ENCODE results near the gene AEBP2.
"Not testable (repeated sequence)": the region's sequence is repeated elsewhere in the genome, so short reads cannot be mapped to it uniquely, and the experiment has no call there.

Gene AEBP2

DNA sequence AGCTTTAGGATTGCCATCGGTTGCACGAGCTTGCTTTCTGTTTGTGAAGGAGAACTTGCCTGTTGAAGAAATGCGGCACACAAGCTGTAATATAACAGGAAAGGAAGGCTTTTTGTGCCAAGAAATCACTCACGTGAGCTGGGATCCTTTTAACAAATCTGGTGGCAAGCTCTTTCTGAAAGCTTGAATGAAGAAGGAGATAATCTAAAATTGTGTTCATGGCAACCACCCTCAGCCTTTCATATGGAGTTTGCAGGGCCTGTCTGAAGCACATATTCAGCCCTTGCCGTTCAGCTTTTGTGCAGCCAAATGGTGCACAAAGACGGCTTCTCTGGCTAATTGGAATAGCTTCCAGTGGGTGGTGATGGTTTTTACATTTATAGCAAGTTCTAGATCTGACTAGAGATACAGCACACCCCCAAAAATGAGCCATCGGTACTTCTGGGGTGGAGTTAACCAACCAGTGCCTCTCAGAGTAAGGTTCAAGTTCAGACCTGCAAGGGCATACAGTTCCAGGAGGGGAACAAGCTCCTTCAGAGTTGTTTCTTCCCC is 107.4 kb downstream of the AEBP2 start:
- no peaks in the 10 kb centered on the region for H3K36me3 ChIP-seq
- H3K9me3 ChIP-seq (ENCODE audit: severe bottlenecking) = no peaks in the 10 kb centered on the region
- H3K27me3 ChIP-seq (ENCODE audit: insufficient read depth, low read depth, severe bottlenecking) = no peaks in the 10 kb centered on the region
- no peak overlapping the region for H3K27ac ChIP-seq
- H3K4me3 ChIP-seq (ENCODE audit: low read depth, low read length) = no peak overlapping the region
- TF ChIP-seq, protein P1, sequence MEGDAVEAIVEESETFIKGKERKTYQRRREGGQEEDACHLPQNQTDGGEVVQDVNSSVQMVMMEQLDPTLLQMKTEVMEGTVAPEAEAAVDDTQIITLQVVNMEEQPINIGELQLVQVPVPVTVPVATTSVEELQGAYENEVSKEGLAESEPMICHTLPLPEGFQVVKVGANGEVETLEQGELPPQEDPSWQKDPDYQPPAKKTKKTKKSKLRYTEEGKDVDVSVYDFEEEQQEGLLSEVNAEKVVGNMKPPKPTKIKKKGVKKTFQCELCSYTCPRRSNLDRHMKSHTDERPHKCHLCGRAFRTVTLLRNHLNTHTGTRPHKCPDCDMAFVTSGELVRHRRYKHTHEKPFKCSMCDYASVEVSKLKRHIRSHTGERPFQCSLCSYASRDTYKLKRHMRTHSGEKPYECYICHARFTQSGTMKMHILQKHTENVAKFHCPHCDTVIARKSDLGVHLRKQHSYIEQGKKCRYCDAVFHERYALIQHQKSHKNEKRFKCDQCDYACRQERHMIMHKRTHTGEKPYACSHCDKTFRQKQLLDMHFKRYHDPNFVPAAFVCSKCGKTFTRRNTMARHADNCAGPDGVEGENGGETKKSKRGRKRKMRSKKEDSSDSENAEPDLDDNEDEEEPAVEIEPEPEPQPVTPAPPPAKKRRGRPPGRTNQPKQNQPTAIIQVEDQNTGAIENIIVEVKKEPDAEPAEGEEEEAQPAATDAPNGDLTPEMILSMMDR (IDR thresholded peaks at IDR 0.05; ENCODE audit: low read depth, low read length) = no peak
- no peak for DNase-seq

DNA sequence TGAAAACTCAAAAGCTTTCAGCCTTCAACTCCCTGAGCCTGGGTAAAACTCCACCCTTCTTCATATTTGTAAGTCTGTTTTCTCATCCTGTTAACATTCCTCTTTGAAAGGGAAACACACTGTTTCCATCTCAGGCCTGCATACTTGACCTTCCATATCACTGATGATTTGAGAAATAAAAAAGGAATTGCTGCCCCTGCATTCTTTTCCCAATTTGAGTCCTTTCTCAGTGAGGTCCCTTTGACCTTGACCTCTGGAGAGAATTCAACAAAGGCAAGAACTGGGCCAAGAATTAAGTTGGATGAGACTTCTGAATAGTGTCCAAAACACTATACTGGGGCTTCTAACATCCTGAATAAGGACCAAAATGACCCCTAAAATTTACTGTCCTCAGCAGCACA is 108.0 kb downstream of the AEBP2 start:
- Histone ChIP-seq H3K4me3 (ENCODE audit: low read depth, low read length) (no peak overlapping the region), H3K9me3 (ENCODE audit: severe bottlenecking) (no peaks in the 10 kb centered on the region), H3K36me3 (no peaks in the 10 kb centered on the region), H3K27me3 (ENCODE audit: insufficient read depth, low read depth, severe bottlenecking) (no peaks in the 10 kb centered on the region), H3K27ac (no peak overlapping the region)
- TF ChIP-seq, protein P1 (IDR thresholded peaks at IDR 0.05; ENCODE audit: low read depth, low read length) = no peak
- DNase-seq = no peak

DNA sequence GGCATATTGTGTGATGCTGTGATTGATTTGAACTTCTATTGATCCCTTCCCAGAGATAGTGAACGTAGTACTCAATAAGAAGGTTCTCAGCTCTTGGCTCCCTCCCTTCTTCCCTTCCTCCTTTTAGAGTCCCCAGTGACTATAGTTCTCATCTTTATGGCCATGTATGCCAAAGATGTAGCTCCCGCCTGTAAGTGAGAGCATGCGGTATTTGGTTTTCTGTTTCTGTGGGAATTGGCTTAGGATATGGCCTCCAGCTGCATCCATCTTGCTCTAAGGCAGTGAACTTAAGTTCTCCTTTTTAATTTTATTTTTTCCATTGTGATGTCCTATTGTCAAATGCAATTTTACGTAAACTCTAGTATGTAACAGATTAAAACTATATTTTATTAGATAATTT is 109.5 kb downstream of the AEBP2 start:
- no peak for DNase-seq
- no peak overlapping the region for H3K27ac ChIP-seq
- TF ChIP-seq, protein P1 (IDR thresholded peaks at IDR 0.05; ENCODE audit: low read depth, low read length) = no peak
- no peaks in the 10 kb centered on the region for H3K9me3 ChIP-seq (ENCODE audit: severe bottlenecking)
- H3K4me3 ChIP-seq (ENCODE audit: low read depth, low read length) = no peak overlapping the region
- no peaks in the 10 kb centered on the region for H3K27me3 ChIP-seq (ENCODE audit: insufficient read depth, low read depth, severe bottlenecking)
- no peaks in the 10 kb centered on the region for H3K36me3 ChIP-seq

DNA sequence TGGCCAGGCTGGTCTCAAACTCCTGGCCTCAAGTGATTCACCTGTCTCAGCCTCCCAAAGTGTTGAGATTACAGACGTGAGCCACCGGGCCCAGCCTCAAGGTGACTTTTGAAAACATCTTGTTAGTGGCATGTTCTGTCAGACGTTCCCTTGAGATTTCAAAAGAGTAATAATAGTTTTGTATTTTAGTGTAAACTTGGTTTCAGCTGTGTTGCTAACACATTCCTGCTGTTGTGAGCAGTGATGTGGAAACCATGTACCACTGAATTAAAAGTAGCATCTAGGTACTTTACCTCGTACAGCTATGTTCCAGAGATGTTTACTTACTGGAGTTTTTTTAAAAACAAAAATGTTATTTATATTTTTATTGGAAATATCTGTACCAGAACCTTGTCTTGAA is 111.3 kb downstream of the AEBP2 start:
- H3K9me3 ChIP-seq (ENCODE audit: severe bottlenecking) = no peaks in the 10 kb centered on the region
- no peaks in the 10 kb centered on the region for H3K36me3 ChIP-seq
- TF ChIP-seq, protein P1 (IDR thresholded peaks at IDR 0.05; ENCODE audit: low read depth, low read length) = no peak
- H3K4me3 ChIP-seq (ENCODE audit: low read depth, low read length) = no peak overlapping the region
- H3K27me3 ChIP-seq (ENCODE audit: insufficient read depth, low read depth, severe bottlenecking) = no peaks in the 10 kb centered on the region
- DNase-seq = no peak
- no peak overlapping the region for H3K27ac ChIP-seq

DNA sequence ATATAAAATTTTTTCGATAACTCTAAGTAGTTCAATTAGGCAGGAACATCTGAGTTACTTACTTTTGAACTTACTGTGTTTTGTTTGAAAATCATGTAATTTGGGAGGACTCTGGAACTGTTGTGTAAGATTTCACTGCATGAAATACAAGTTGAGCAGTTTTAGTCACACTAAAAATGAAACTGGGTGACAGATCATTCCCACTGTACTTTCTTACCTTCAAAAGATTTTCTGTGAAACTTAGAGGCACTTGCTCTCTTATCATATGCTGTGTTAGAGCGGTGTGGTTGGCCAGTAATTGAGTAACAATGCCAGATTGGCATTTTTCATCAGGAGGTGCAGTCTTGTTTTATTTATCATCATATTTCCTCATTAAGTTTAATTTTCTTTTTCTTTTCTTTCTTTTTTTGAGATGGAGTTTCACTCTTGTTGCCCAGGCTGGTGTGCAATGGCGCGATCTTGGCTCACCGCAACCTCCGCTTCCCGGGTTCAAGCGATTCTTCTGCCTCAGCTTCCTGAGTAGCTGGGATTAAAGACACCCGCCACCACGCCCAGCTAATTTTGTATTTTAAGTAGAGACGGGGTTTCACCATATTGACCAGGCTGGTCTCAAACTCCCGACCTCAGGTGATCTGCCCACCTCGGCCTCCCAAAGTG is 113.3 kb downstream of the AEBP2 start:
- H3K27ac ChIP-seq; H3K9me3 ChIP-seq (ENCODE audit: severe bottlenecking); H3K4me3 ChIP-seq (ENCODE audit: low read depth, low read length); H3K36me3 ChIP-seq; H3K27me3 ChIP-seq (ENCODE audit: insufficient read depth, low read depth, severe bottlenecking); DNase-seq: not testable (repeated sequence)

DNA sequence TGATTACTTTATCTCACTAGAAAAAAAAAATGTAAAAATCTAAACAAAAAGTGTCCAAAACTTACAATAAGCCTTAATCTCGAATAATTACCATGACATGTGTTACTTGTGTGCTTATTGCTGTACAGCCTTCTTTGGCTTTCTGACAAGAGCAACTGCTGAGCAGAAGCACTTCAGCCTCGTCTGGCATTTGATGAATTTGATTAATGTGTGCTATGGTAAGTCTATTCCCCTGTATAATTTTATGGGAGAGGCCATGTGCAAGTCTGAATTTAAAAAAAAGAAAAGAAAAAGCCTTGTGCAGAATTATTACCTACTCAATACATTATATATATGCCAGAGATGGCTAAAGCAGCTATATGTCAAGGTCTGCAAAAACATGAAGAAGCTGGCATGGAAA is 113.9 kb downstream of the AEBP2 start:
- no peak overlapping the region for H3K4me3 ChIP-seq (ENCODE audit: low read depth, low read length)
- no peaks in the 10 kb centered on the region for H3K9me3 ChIP-seq (ENCODE audit: severe bottlenecking)
- H3K36me3 ChIP-seq = no peaks in the 10 kb centered on the region
- no peak for DNase-seq
- TF ChIP-seq, protein P1 (IDR thresholded peaks at IDR 0.05; ENCODE audit: low read depth, low read length) = no peak
- no peaks in the 10 kb centered on the region for H3K27me3 ChIP-seq (ENCODE audit: insufficient read depth, low read depth, severe bottlenecking)
- no peak overlapping the region for H3K27ac ChIP-seq
